ENCODE data around the gene PRR7. TPM values are rescaled to one million over a fixed set of nuclear protein-coding genes. Genes with fewer than 3 reads are reported as not detected.
"Not testable (repeated sequence)": the region's sequence is repeated elsewhere in the genome, so short reads cannot be mapped to it uniquely, and the experiment has no call there.

The PRR7 gene
- total RNA-seq, 1 donor from 2014 or later, result 5.1 TPM

DNA sequence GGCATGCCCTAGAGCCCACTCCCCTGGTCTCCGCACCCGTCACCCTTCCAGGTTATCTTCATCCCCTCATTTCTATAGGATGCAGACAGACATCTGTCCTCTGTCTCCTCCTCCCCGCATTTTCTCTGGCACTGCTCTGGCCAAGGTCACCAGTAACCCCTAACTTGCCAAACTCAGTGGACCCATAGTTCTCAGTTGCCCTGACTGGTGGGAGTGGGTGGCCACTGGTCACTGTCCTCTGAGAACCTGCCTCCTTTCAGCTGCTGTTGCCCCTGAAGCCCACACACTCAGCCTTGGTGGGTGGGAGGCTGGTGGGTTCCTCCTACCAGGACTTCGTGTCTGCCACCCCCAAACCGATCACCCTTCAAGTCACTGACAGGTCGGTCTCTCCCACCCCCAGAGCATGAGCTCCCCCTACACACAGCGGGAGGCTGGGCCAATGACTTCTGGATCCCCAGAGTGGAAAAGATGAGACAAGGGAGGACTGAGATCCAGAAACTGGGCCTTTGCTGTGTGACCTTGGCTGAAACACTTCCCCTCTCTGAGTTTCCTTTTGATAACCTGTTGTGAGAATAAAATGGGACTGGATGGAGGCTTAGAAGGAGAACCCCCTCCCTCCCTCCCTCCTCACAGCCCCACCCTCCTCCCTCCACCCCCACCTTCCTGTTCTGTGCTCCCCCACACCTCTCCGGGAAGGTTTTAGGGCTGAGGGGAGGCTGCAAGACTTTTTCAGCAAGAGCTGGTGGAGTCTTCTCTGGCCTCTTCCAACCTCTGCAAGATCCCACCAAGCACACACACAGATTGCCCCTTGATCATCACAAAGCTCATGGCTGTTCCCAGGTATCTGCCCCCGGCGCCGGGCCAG is 29.2 kb downstream of the PRR7 start:
- DNase-seq (ENCODE audit: low spot score), result no peak
- intact Hi-C loops (cut with DNase I), result no loop called here

DNA sequence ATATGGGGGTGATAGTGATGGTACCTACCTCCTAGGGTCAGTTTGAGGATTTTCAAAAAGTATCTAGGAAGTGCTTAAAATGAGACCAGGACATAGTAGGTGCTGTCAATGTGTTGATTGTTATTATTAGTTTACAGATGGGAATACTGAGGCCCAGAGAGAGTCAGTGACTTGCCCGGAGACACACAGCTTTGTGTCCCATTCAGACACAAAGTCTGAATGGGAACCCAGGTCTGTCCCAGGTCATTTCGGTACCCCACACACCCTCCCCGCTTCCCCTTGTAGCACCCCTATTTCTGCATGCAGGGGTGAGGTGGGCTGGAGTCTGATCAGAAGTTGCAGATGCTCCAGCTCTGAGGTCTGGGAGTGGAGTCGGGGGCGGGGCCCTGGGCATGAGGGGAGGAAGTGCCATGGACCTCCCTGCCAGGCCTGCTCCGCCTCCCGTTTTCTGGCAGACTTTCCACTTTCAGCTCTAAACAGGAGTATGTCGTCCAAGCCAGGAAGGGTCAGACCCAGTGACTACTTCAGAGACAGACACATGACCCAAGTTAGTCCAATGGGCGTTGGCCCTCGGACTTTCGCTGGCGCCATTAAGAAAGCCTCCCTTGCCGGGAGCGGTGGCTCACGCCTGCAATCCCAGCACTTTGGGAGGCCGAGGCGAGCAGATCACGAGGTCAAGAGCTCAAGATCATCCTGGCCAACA is 30.1 kb downstream of the PRR7 start:
- DNase-seq (ENCODE audit: low spot score), result no peak
- intact Hi-C loops (cut with DNase I), result no loop called here

DNA sequence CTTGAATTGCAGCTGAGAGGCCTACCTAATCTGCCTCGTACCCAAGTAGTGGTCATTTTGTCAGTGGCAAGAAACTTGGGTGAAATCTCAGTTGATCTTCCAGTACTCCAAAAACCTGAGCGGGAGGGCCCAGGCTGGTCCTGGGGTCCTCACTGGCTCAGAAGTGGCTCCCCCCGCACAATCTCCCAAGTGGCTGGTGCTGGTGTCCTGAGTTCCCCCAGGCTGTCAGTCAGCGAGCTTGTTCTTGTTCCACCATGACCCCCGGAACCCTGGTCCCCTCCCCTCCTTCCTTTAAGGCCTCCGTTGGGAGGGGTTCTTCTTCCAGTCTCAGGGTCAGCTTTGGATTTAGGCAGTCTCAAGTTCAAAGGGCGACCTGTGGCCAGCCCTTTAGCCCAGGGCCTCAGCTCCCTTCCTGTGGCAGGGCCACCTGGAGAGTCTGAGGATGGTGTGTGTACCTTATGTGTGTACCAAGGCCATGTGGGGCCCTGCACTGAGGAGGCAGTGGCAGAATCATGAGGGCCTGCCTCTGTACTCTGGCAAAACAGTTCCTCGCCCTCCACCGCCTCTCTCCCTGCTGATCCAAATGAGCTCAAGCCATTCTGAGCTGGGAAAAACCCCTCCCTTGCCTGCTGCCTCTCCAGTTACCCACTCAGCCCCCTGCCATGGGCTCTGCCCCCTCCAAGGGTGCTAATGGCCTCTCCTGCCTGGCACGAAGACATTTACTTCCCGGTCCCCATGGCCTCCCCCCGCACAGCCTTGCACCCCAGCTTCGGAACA is 31.3 kb downstream of the PRR7 start:
- intact Hi-C loops (cut with DNase I), result loop anchor here (2.0 kb wide), 2 partner anchors 19 to 21 kb away; partner anchors contain the start of gene PDLIM7
- no peak for DNase-seq (ENCODE audit: low spot score)

DNA sequence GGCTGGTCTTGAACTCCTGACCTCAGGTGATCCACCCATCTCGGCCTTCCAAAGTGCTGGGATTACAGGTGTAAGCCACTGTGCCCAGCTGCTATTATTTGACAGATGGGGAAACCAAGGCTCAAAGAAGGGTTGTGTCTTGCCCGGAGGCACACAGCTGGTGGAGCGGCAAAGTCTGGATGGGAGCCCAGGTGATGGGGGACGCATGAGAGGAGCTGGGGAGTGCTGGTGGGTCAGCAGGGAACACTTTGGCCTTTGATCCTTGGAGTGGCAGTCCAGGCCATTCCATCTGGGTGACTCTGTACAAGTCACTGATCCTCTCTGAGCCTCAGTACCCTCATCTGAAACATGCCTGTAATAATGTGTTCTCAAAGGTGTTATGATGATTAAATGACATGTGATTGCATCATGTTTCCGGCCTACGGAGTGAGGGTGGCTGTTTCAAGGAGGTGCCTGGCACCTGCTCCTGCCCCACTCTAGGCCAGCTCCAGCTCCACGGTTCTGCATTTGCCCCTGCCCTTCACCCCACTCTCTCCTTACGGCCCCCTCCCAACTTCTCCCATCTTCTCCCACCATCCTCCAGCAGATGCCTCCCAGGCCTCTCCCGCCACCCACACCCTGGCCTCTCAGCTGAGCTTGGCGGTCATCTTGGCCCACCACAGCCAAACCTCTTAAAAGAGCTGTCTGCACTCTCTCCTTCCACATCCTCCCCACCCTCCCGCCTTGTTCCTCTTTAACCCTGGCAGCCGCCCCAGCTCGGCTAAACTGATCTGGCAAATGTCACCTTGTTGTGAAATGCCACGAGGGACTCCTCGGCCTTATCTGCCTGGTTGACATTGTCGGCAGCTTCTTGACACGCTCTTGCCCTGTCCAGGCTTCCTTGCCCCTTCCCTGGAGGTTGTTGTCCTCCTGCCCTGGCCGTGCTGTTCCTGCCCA is 32.4 kb downstream of the PRR7 start:
- intact Hi-C loops (cut with DNase I), result loop anchor here (2.0 kb wide), 2 partner anchors 18 to 22 kb away; partner anchors contain the start of gene PDLIM7
- DNase-seq (ENCODE audit: low spot score), result peak; percentile 95

DNA sequence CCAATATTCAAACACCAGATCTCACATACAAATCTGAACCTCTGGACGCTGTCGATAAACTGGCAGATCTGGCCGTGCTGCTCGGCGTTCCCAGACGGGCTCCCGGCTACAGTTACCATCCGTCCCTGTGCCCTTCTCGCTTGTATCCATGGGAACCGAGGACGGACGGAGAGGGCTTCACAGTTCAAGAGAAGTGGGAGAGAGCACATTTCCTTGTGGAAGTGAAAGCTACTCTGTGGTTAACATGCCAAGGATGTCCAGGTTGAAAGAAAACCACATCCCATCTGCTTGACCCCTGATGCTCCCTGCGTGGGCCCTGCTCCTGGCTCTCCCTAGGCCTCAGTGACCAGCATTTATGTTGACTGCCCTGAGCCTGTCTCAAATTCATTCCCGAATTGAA is 33.2 kb downstream of the PRR7 start:
- intact Hi-C loops (cut with DNase I), result loop anchor here (2.0 kb wide), 2 partner anchors 17 to 23 kb away; partner anchors contain the start of gene PDLIM7
- DNase-seq (ENCODE audit: low spot score), result no peak

DNA sequence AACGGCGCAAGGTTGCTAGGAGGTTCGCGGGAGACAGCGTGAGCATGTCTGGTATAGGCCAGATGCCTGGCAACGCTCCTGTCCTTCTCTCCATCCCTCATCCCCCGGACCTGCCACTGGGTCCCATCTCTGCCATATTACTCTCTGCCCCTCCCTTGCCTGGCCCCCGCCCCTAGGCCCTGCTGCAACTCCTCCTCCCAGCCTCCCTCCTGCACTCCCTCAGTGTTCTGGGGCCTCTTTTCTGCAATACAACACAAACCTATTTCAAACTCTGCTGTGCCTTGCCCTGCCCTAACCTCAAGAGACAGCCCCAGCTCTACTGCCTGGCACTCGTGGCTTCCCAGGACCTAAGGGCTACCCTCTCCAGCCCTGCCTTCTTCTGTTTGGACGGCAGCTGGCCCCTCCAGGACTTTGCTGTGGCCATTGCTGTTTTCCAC is 35.8 kb downstream of the PRR7 start:
- intact Hi-C loops (cut with DNase I), result no loop called here
- no peak for DNase-seq (ENCODE audit: low spot score)

DNA sequence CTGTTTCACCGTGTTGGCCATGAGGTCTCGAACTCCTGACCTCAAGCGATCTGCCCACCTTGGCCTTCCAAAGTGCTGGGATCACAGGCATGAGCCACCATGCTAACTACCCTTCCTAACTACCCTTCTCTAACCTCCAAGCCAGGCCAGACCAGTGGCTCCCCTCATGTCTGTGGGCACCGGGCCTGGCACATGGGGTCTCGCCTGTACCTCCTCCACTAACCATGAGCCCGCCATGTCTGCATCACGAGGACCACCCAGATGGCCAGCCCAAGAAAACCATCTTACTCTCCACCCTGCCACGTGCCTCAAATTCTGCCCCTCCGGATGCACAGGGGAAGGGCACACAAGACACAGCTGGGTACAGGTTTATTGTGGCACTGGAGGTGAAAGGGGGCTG is 36.4 kb downstream of the PRR7 start:
- intact Hi-C loops (cut with DNase I), result no loop called here
- DNase-seq (ENCODE audit: low spot score), result no peak

DNA sequence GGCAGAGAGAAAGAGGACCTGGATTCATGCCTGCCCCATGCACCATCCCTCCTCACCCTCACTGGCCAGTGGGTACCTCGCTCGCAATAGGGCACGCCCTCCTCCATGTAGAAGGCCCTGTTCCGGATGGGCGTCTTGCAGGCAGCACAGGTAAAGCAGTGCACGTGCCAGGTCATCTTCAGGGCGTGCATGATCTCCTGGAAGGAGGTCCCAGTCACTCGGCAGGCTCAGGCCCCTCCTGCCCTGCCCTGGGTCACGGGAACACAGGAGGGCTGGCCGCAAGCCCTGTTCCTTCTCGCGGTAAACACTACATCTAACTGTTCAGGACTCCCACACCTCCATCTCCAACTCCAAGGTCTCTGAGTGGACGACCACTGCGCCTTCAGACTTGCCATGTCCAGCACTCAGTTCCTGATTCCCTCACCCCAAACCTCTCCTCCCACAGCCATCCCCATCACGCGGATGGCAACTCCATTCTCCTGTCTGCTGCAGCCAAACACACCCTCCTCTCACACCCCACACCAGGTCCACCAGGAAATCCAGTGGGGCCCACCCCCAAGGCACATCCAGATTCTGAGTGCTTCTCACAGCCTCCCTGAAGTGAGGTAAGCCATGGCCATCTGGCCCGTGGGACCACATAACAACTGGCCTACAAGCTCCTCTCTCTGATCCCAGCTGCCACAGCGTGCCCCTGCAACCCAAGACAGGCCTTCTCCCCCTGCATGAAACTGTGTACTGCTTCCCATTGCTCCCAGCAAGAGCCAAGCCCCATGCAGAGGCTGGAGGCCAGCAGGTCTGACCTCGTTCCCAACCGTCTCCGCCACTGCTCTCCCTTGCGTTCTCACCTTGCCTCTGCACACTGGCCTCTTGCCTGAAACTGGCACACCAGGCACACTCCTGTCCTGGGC is 37.6 kb downstream of the PRR7 start:
- DNase-seq (ENCODE audit: low spot score), result no peak

DNA sequence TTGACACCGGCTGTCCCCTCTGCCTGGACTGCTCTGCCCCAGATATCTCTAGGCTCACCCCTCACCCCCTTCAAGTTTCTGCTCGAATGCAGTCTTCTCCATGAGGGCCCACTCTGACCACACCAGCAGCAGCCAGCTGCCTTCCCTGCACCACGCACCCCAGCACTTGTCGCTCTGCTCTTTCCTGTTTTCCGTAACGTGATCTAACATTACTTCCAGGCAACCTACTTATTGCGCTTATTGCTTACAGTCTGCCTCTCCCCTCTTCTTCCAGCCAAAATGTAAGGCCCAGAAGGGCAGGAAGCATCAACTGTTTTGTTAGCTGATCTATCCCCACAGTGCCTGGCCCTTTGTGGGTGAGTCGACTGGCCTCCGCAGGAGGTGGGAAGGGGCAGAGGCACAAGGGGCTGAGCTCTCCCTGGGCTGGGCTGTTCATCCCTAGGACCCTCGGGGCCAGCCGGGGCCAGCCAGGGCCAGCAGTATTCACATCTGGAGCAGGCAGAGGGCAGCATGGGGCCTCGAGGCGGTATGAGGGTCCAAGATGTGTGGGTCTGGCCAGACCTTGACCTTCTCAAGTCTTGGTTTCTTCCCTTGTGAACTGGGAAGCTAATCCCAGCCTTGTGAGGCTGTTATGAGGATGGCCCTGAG is 38.4 kb downstream of the PRR7 start:
- DNase-seq (ENCODE audit: low spot score), result no peak
- intact Hi-C loops (cut with DNase I), result no loop called here

More for the DNA sequence above, 37.6 kb downstream of the PRR7 start:
- intact Hi-C loops (cut with DNase I), result no loop called here

DNA sequence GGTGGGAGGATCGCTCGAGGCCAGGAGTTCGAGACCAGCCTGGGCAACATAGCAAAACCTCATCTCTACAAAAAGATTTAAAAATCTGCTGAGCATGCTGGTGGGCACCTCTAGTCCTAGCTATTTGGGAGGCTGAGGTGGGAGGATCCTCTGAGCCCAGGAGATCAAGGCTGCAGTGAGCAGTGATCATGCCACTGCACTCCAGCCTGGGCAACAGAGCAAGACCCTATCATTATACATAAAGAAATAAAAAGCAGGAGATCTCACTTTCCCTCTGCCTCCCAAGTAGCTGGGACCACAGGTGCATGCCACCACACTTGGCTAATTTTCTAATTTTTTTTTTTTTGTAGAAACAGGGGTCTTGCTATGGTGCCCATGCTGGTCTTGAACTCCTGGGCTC is 39.1 kb downstream of the PRR7 start:
- intact Hi-C loops (cut with DNase I); DNase-seq (ENCODE audit: low spot score): not testable (repeated sequence)

DNA sequence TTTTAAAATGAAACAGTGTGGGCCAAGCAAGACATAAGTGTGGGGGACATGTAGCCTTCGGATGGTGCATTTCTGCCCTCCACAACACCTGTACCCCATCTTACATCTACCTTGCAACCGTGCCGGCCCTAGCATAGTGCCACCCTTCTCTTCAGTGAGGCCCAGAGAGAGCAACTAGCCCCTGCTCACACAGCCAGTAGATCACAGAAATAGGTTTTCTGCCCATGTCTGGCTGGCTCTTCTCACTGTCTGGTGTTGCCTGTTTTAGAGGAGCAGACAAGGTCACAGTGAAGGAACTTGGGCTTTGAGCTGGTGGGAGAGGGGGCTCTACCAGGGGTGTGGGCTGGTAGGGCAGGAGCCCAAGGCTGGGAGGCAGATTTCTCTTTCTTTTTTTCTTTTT is 39.6 kb downstream of the PRR7 start:
- DNase-seq (ENCODE audit: low spot score), result no peak
- intact Hi-C loops (cut with DNase I), result no loop called here

DNA sequence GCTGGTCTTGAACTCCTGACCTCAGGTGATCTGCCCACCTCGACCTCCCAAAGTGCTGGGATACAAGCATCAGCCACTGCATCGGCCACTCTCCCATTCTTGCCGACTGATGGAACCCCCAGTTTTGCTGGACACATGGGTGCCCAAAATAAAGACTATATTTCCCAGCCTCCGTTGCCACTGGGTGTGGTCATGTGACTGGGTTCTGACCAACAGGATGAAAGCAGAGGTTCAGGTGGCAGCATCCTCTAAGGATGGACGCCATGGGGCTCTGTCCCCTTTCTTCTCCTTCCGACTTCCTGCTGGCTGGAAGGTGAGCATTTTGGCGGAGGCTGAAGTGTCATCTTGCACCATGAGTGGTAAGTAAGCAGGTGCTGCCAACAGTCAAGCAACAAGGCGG is 40.5 kb downstream of the PRR7 start:
- intact Hi-C loops (cut with DNase I), result no loop called here
- DNase-seq (ENCODE audit: low spot score), result no peak

DNA sequence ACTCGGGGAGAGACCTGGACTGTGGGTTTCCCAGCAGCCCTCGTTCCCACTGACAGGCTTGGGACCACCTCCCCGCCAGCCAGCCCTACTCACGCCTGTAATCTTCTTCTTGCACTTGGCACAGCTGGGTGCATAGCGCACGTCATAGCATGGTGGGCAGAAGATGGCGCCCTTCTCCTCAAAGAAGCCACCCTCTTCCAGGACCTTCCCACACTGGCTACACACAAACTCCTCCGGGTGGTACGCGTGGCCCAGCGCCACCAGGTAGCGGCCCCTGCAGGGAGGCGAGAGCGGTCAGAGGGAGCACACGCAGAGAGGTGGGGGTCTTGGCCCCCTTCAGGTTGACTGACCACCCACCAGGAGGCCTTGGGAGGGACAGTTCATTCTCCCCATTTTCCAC is 41.4 kb downstream of the PRR7 start:
- intact Hi-C loops (cut with DNase I), result no loop called here
- no peak for DNase-seq (ENCODE audit: low spot score)

DNA sequence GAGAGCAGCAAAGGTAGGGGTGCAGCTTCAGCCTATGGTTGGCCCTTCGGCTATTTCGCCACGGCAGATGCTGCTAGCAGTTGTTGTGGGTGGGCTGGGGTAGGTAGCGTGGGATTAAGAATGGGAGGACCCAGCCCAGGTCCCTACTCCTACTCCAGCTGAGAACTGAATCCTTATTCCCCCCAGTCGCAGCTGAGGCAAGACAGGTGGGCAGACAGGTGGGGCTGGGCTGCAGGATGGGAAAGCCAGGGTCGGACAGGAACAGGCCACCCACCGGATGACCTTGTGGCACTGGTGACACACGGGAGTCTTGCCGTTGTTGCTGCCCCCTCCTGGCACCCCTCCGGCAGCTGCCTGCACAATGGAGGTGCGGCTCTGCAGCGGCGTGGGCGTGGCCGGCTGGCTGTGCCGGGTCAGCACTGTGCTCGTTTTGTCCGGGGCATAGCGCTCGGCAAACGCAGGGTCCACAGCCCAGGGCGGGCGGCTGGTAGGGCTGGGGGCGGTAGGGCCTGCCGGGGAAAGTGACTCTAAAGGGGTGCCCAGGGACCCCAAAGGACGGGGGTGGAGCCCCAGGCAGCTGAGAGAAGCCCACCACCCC is 42.6 kb downstream of the PRR7 start:
- intact Hi-C loops (cut with DNase I), result no loop called here

DNA sequence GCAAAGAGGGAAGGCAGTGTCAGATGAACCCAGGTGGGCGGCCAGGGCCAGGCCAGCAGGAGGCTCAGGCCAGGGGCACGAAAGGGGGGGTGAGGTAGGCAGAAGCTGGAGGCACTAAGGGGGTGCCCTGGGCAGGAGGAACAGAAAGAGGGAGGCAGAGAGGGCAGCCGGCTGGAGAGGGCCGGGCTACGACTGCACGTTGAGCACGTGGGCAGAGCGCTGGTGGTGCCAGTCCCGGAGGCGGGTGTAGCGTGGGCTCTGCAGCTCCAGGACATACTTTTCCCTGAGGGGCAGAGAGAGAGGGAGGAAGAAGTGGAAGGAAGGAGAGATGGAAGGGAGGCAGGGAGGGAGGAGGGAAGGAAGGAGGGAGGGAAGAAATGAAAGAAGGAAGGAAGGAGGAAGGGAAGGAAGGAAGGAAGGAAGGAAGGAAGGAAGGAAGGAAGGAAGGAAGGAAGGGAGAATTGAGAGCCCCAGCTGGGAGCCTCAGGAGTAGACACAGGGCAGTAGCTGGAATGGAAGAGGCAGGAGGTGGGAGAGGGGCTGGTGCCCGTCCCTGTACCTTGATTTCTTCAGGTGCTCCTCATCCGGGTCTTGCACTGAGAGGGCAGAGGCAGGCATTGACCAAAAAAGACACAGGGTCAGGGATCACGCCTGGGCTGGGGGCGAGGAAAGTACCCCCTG is 43.8 kb downstream of the PRR7 start:
- no peak for DNase-seq (ENCODE audit: low spot score)
- intact Hi-C loops (cut with DNase I), result no loop called here

More for the DNA sequence above, 42.6 kb downstream of the PRR7 start:
- DNase-seq (ENCODE audit: low spot score), result no peak

DNA sequence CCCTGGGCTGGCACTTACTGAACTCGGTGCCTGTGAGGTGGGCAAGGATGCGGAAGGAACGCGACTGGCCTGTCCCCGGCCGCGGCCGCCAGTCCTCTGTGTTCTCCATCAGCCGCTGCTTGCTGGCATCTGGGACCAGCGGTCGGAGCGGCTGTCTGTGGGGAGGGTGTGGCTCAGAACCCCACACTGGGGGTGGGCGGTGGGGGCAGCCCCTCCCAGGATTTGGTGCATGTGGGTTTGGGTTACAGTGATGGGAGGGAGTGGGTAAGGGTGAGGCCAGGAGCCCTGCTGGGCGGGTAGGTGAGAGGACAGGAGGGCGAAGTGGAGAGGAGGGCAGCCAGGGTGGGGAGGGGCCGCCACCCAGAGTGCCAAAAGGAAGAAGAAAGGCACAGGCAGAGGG is 44.4 kb downstream of the PRR7 start:
- DNase-seq (ENCODE audit: low spot score), result no peak
- intact Hi-C loops (cut with DNase I), result no loop called here
